Thyroid gland (tissue), 4 donors: ENCODE results near the gene ERFE.

Experiments used
- POLR2A ChIP-seq, 2 donors: fragments of 450-650 bp; IDR thresholded peaks; one replicate each; pipeline ENCODE4 v1.6.1; 2017; ENCODE audit warnings: antibody characterized with exemption in 2 of 2, mild to moderate bottlenecking in 2 of 2, moderate library complexity in 1 of 2
- TF ChIP-seq, protein P1 (sequence below), 6 experiments: fragments of 200-600 bp in 3 of 6; fragments of 450-650 bp in 3 of 6; sonication (generic) in 3 of 6; IDR thresholded peaks; one replicate each; pipeline ENCODE4 v1.5.1; 2016 to 2019; ENCODE audit warnings: antibody characterized with exemption in 6 of 6, mild to moderate bottlenecking in 2 of 6, inconsistent platforms in 1 of 6, moderate library complexity in 1 of 6

- no peak for TF ChIP-seq POLR2A (IDR thresholded peaks at IDR 0.05)
- TF ChIP-seq, protein P1, sequence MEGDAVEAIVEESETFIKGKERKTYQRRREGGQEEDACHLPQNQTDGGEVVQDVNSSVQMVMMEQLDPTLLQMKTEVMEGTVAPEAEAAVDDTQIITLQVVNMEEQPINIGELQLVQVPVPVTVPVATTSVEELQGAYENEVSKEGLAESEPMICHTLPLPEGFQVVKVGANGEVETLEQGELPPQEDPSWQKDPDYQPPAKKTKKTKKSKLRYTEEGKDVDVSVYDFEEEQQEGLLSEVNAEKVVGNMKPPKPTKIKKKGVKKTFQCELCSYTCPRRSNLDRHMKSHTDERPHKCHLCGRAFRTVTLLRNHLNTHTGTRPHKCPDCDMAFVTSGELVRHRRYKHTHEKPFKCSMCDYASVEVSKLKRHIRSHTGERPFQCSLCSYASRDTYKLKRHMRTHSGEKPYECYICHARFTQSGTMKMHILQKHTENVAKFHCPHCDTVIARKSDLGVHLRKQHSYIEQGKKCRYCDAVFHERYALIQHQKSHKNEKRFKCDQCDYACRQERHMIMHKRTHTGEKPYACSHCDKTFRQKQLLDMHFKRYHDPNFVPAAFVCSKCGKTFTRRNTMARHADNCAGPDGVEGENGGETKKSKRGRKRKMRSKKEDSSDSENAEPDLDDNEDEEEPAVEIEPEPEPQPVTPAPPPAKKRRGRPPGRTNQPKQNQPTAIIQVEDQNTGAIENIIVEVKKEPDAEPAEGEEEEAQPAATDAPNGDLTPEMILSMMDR (IDR thresholded peaks at IDR 0.05): no peak
Measured at GRCh38 chr2:238124488-238125126, 34.2 kb upstream of the ERFE start.
